Thoracic aorta (tissue), 2 donors: ENCODE data around the gene SSH3. TPM values are rescaled to one million over a fixed set of nuclear protein-coding genes. Genes with fewer than 3 reads are reported as not detected.

ENCODE experiments used
- ATAC-seq: fragments of 150-250 bp; one replicate; pipeline ENCODE4 v1.8.0; 2017; ENCODE audit warnings: low read depth; ENCODE audit not compliant: insufficient number of reproducible peaks, low FRiP score
- DNase-seq: peaks from one replicate; pipeline ENCODE4 v3.0.0-alpha.2; 2020; ENCODE audit warnings: low spot score
- H3K27ac ChIP-seq, 2 donors: fragments of 200-600 bp; sonication (generic); 1 replicate in 1 of 2; 2 replicates in 1 of 2; pipeline ENCODE4 v1.5.1; 2016; ENCODE audit warnings: mild to moderate bottlenecking in 2 of 2, moderate library complexity in 2 of 2
- H3K27me3 ChIP-seq: fragments of 200-600 bp; sonication (generic); replicated peaks from 2 replicates; pipeline ENCODE4 v1.6.0; 2016; ENCODE audit warnings: mild to moderate bottlenecking; ENCODE audit not compliant: insufficient read depth
- H3K36me3 ChIP-seq: fragments of 200-600 bp; sonication (generic); one replicate; pipeline ENCODE4 v1.5.1; 2016
- H3K4me1 ChIP-seq, 2 donors: fragments of 200-600 bp; sonication (generic); 1 replicate in 1 of 2; 2 replicates in 1 of 2; pipeline versions ENCODE4 v1.5.1 to v1.6.0; 2016; ENCODE audit warnings: low read depth in 2 of 2, mild to moderate bottlenecking in 1 of 2; ENCODE audit not compliant: control insufficient read depth in 1 of 2
- H3K4me3 ChIP-seq: fragments of 200-600 bp; sonication (generic); 2 replicates; pipeline ENCODE4 v1.5.1; 2016; ENCODE audit warnings: mild to moderate bottlenecking
- H3K9me3 ChIP-seq: fragments of 200-600 bp; sonication (generic); 2 replicates; pipeline ENCODE4 v1.5.1; 2016
- CTCF ChIP-seq: fragments of 200-600 bp; sonication (generic); IDR thresholded peaks from one replicate; pipeline ENCODE4 v1.5.1; 2019; ENCODE audit warnings: antibody characterized with exemption
- total RNA-seq, 2 donors: library from RNA; depleted of rRNA; stranded (reverse); fragments of >200 nt; gene quantifications; one replicate each; pipeline versions ENCODE4 v1.1.0 to v1.2.3, GENCODE V29; 2016

SSH3 gene
- total RNA-seq, 2 donors from 2014 or later = 39.4 to 59.0 TPM

GRCh38 chr11:67291481-67292381 is 11.6 kb upstream of the SSH3 start:
- DNase-seq (no peak), ATAC-seq (no peak)
- Histone ChIP-seq H3K4me3 (no peak overlapping the region), H3K27me3 (no peaks in the 10 kb centered on the region), H3K36me3 (peaks cover 6% of the 10 kb centered on the region), H3K27ac (no peak overlapping the region), H3K9me3 (no peaks in the 10 kb centered on the region), H3K4me1 (peaks cover 15 to 49% of the 10 kb centered on the region in 2 donors)
- no peak for TF ChIP-seq CTCF

- ATAC-seq (no peak), DNase-seq (no peak)
- no peak for TF ChIP-seq CTCF
- H3K4me1 ChIP-seq = peaks cover 8 to 39% of the 10 kb centered on the region in 2 donors
- peaks cover 6% of the 10 kb centered on the region for H3K36me3 ChIP-seq
- no peaks in the 10 kb centered on the region for H3K27me3 ChIP-seq
- H3K9me3 ChIP-seq = no peaks in the 10 kb centered on the region
- H3K27ac ChIP-seq = no peak overlapping the region
- H3K4me3 ChIP-seq = no peak overlapping the region
These were observed 10.7 kb upstream of the SSH3 start for GRCh38 chr11:67292671-67293070.

- H3K4me3 ChIP-seq = no peak overlapping the region
- TF ChIP-seq CTCF = no peak
- ATAC-seq (no peak), DNase-seq (no peak)
- no peak overlapping the region for H3K27ac ChIP-seq
- H3K27me3 ChIP-seq = no peaks in the 10 kb centered on the region
- peaks cover 6% of the 10 kb centered on the region for H3K36me3 ChIP-seq
- H3K4me1 ChIP-seq = peaks cover 3 to 35% of the 10 kb centered on the region in 2 donors
- no peaks in the 10 kb centered on the region for H3K9me3 ChIP-seq
These were observed 10.2 kb upstream of the SSH3 start for GRCh38 chr11:67293090-67293489.

- Histone ChIP-seq H3K27ac (no peak overlapping the region), H3K4me1 (peaks cover 0 to 20% of the 10 kb centered on the region in 2 donors), H3K4me3 (no peak overlapping the region), H3K36me3 (peaks cover 30% of the 10 kb centered on the region), H3K27me3 (no peaks in the 10 kb centered on the region), H3K9me3 (no peaks in the 10 kb centered on the region)
- ATAC-seq (no peak), DNase-seq (no peak)
- no peak for TF ChIP-seq CTCF
These were observed 7.5 kb upstream of the SSH3 start for GRCh38 chr11:67295846-67296245.

DNA sequence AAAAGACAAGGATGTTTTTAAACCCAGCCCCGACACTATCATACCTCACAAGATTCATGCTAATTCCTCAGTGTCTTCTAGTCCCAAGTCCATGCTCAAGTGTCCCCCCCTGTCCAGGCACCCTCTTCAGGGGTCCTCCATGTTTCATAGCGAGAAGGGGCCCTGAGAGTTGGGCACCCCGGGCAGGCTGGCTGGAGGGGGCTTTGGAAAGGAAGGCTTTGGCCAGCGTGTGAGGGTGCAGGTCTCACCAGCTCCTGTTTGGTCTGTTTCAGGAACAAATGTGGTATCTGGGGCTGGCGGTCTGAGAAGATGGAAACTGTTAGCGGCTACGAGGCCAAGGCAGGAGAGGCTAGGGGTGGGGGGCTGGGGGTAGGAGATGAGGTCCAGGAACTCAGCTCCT is 4.5 kb upstream of the SSH3 start:
- no peak for TF ChIP-seq CTCF
- peaks cover 37% of the 10 kb centered on the region for H3K36me3 ChIP-seq
- peaks cover 6 to 12% of the 10 kb centered on the region in 2 donors for H3K4me1 ChIP-seq
- ATAC-seq (no peak), DNase-seq (no peak)
- no peaks in the 10 kb centered on the region for H3K27me3 ChIP-seq
- no peak overlapping the region for H3K4me3 ChIP-seq
- H3K9me3 ChIP-seq = no peaks in the 10 kb centered on the region
- no peak overlapping the region for H3K27ac ChIP-seq
